WTC11 (cell line): ENCODE measurements around the gene LRRC3B. TPM values are rescaled to one million over a fixed set of nuclear protein-coding genes. Genes with fewer than 3 reads are reported as not detected.

Experiments
- ATAC-seq: fragments of 200-7000 bp; cut with Tn5 transposase; 2 replicates; pipeline ENCODE4 v1.10.0; 2021; ENCODE audit warnings: mild to moderate bottlenecking, moderate library complexity
- CTCF ChIA-PET: fragments of 300-600 bp; sonication (Branson Sonifier 250); formaldehyde crosslinking; loops from one replicate; lab custom pipeline; 2021; ENCODE audit warnings: antibody characterized with exemption; lab: Charles Lee
- POLR2A ChIA-PET: fragments of 350-600 bp; sonication (Branson Sonifier 250); formaldehyde crosslinking; loops from one replicate; lab custom pipeline; 2021; ENCODE audit warnings: antibody characterized with exemption; lab: Charles Lee
- DNase-seq: peaks from one replicate; pipeline ENCODE4 v3.0.0; 2021; ENCODE audit warnings: low spot score
- H3K27ac Mint-ChIP-seq: 2 replicates; pipeline ENCODE4 v1.8.0; 2021; ENCODE audit warnings: mixed read lengths
- H3K27me3 Mint-ChIP-seq: 2 replicates; pipeline ENCODE4 v1.8.0; 2021; ENCODE audit warnings: low read depth, mild to moderate bottlenecking, moderate library complexity, mixed read lengths
- H3K36me3 Mint-ChIP-seq: 2 replicates; pipeline ENCODE4 v1.8.0; 2021; ENCODE audit warnings: mixed read lengths
- H3K4me1 Mint-ChIP-seq: 2 replicates; pipeline ENCODE4 v1.8.0; 2022; ENCODE audit warnings: mixed read lengths
- H3K4me3 Mint-ChIP-seq: 2 replicates; pipeline ENCODE4 v1.8.0; 2021; ENCODE audit warnings: mild to moderate bottlenecking, moderate library complexity, mixed read lengths
- H3K9me3 Mint-ChIP-seq: 2 replicates; pipeline ENCODE4 v1.8.0; 2021; ENCODE audit warnings: mixed read lengths
- ATF1 ChIP-seq: sonication (generic); formaldehyde crosslinking; IDR thresholded peaks from 2 replicates; pipeline ENCODE4 v1.8.1; 2023; ENCODE audit warnings: mild to moderate bottlenecking, moderate library complexity, missing genetic modification reagents
- ATF2 ChIP-seq: sonication (generic); formaldehyde crosslinking; IDR thresholded peaks from 2 replicates; pipeline ENCODE4 v1.8.1; 2022; ENCODE audit warnings: low read depth, missing genetic modification reagents, borderline replicate concordance
- CDX4 ChIP-seq: fragments of 250-450 bp; sonication (Bioruptor Pico); IDR thresholded peaks from 2 replicates; pipeline ENCODE4 v1.9.0; 2021; ENCODE audit warnings: moderate library complexity, mild to moderate bottlenecking, inconsistent platforms, borderline replicate concordance
- CREB1 ChIP-seq: sonication (generic); formaldehyde crosslinking; IDR thresholded peaks from 2 replicates; pipeline ENCODE4 v1.8.0; 2023; ENCODE audit warnings: mild to moderate bottlenecking, missing genetic modification reagents
- EMX1 ChIP-seq: fragments of 250-450 bp; sonication (Bioruptor Pico); IDR thresholded peaks from 2 replicates; pipeline ENCODE4 v1.8.0; 2021; ENCODE audit warnings: mild to moderate bottlenecking
- ESRRA ChIP-seq: sonication (generic); formaldehyde crosslinking; IDR thresholded peaks from 2 replicates; pipeline ENCODE4 v1.8.1; 2022; ENCODE audit warnings: mild to moderate bottlenecking, missing genetic modification reagents, borderline replicate concordance
- ETV6 ChIP-seq: sonication (generic); formaldehyde crosslinking; IDR thresholded peaks from 2 replicates; pipeline ENCODE4 v1.8.1; 2022; ENCODE audit warnings: mild to moderate bottlenecking, missing genetic modification reagents
- FOXK1 ChIP-seq: sonication (generic); formaldehyde crosslinking; IDR thresholded peaks from 2 replicates; pipeline ENCODE4 v1.8.0; 2022; ENCODE audit warnings: mild to moderate bottlenecking, moderate library complexity, missing genetic modification reagents
- FOXP1 ChIP-seq: sonication (generic); formaldehyde crosslinking; IDR thresholded peaks from 2 replicates; pipeline ENCODE4 v1.8.0; 2022; ENCODE audit warnings: missing genetic modification reagents, mild to moderate bottlenecking, moderate library complexity, borderline replicate concordance
- FOXP4 ChIP-seq: sonication (generic); formaldehyde crosslinking; IDR thresholded peaks from 2 replicates; pipeline ENCODE4 v1.8.0; 2022; ENCODE audit warnings: mild to moderate bottlenecking, missing genetic modification reagents
- GTF2I ChIP-seq: fragments of 250-450 bp; sonication (Bioruptor Pico); conservative IDR thresholded peaks from 2 replicates; pipeline ENCODE4 v1.4.0; 2021; ENCODE audit warnings: mild to moderate bottlenecking
- IRF2 ChIP-seq: sonication (generic); formaldehyde crosslinking; IDR thresholded peaks from 2 replicates; pipeline ENCODE4 v1.8.0; 2022; ENCODE audit warnings: low read depth, missing genetic modification reagents, borderline replicate concordance
- JAZF1 ChIP-seq: fragments of 250-450 bp; sonication (Bioruptor Pico); IDR thresholded peaks from 2 replicates; pipeline ENCODE4 v1.9.0; 2021; ENCODE audit warnings: moderate library complexity, mild to moderate bottlenecking, inconsistent platforms
- MAX ChIP-seq: sonication (generic); formaldehyde crosslinking; IDR thresholded peaks from 2 replicates; pipeline ENCODE4 v1.8.0; 2022; ENCODE audit warnings: mild to moderate bottlenecking, missing genetic modification reagents
- NFATC4 ChIP-seq: fragments of 250-450 bp; sonication (Bioruptor Pico); IDR thresholded peaks from 2 replicates; pipeline ENCODE4 v1.9.0; 2021; ENCODE audit warnings: mild to moderate bottlenecking
- NR2C2 ChIP-seq: sonication (generic); formaldehyde crosslinking; IDR thresholded peaks from 2 replicates; pipeline ENCODE4 v1.8.0; 2022; ENCODE audit warnings: mild to moderate bottlenecking, missing genetic modification reagents
- OVOL2 ChIP-seq: fragments of 250-450 bp; sonication (Bioruptor Pico); IDR thresholded peaks from 2 replicates; pipeline ENCODE4 v1.9.0; 2021; ENCODE audit warnings: mild to moderate bottlenecking, borderline replicate concordance
- PRRX2 ChIP-seq: fragments of 250-450 bp; sonication (Bioruptor Pico); IDR thresholded peaks from 2 replicates; pipeline ENCODE4 v1.8.0; 2021; ENCODE audit warnings: mild to moderate bottlenecking
- TEAD1 ChIP-seq: sonication (generic); formaldehyde crosslinking; IDR thresholded peaks from 2 replicates; pipeline ENCODE4 v1.8.0; 2022; ENCODE audit warnings: mild to moderate bottlenecking, missing genetic modification reagents
- ZBTB21 ChIP-seq: sonication (generic); formaldehyde crosslinking; IDR thresholded peaks from 2 replicates; pipeline ENCODE4 v1.8.1; 2023; ENCODE audit warnings: mild to moderate bottlenecking, missing genetic modification reagents, borderline replicate concordance
- ZNF138 ChIP-seq: sonication (generic); formaldehyde crosslinking; conservative IDR thresholded peaks from 2 replicates; pipeline ENCODE4 v1.8.1; 2022; ENCODE audit warnings: mild to moderate bottlenecking, moderate library complexity, missing genetic modification reagents
- ZNF317 ChIP-seq: sonication (generic); formaldehyde crosslinking; IDR thresholded peaks from 2 replicates; pipeline ENCODE4 v1.8.1; 2023; ENCODE audit warnings: low read depth, mild to moderate bottlenecking, moderate library complexity, missing genetic modification reagents, borderline replicate concordance
- ZNF416 ChIP-seq: fragments of 250-450 bp; sonication (Bioruptor Pico); IDR thresholded peaks from 2 replicates; pipeline ENCODE4 v1.9.0; 2021; ENCODE audit warnings: mild to moderate bottlenecking, inconsistent platforms
- total RNA-seq: library from RNA; stranded (reverse); gene quantifications from 3 replicates; pipeline ENCODE4 v1.2.3, GENCODE V29; 2021
- TF ChIP-seq, protein P1 (sequence below): fragments of 250-450 bp; sonication (Bioruptor Pico); IDR thresholded peaks from 2 replicates; pipeline ENCODE4 v1.9.0; 2021; ENCODE audit warnings: mild to moderate bottlenecking
- TF ChIP-seq, protein P2 (sequence below): sonication (generic); formaldehyde crosslinking; IDR thresholded peaks from 2 replicates; pipeline ENCODE4 v1.8.1; 2023; ENCODE audit warnings: mild to moderate bottlenecking, missing genetic modification reagents
- TF ChIP-seq, protein P3 (sequence below): sonication (generic); formaldehyde crosslinking; IDR thresholded peaks from 2 replicates; pipeline ENCODE4 v1.8.1; 2022; ENCODE audit warnings: missing genetic modification reagents, borderline replicate concordance

Gene LRRC3B
- total RNA-seq, 1 experiment from 2014 or later = 5.3 TPM

DNA sequence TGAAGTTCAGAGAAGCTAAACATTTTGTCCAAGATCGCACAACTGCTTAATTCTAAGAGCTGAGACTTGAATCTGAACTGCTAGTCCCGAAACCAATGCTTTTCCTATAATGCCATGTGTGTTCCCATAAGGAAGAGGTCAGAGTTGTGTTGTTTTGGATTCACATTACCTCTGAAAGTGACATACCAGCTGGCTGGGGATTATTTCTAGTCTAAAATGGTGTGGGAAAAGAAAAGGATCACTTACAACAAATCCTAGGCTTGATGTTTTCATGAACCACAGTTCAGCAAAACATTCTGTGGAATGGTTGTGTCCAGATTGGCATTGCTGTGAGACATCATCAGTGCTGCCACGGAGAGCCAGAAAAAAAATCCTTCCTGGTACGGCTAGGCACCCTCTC lies 35.0 kb upstream of the LRRC3B start:
- ATAC-seq (no peak), DNase-seq (no peak)
- Mint-ChIP-seq H3K27me3 (no peaks in the 10 kb centered on the region), H3K4me3 (no peak overlapping the region), H3K36me3 (no peaks in the 10 kb centered on the region), H3K9me3 (no peaks in the 10 kb centered on the region), H3K4me1 (peaks cover 10% of the 10 kb centered on the region), H3K27ac (no peak overlapping the region)
- ChIA-PET CTCF (interaction anchor here (0.5 kb wide), 1 partner anchor 33 kb away, joined by 5 read pairs; no protein-coding TSS in a partner anchor), POLR2A (no interaction called here)
- TF ChIP-seq NFATC4 (CRISPR knock-in tag) (no peak), ATF1 (CRISPR knock-in tag) (no peak), EMX1 (CRISPR knock-in tag) (no peak), ESRRA (CRISPR knock-in tag) (no peak), MAX (CRISPR knock-in tag) (no peak), ZBTB21 (CRISPR knock-in tag) (no peak), ZNF138 (CRISPR knock-in tag) (no peak), ATF2 (CRISPR knock-in tag) (no peak)
- TF ChIP-seq, protein P1, sequence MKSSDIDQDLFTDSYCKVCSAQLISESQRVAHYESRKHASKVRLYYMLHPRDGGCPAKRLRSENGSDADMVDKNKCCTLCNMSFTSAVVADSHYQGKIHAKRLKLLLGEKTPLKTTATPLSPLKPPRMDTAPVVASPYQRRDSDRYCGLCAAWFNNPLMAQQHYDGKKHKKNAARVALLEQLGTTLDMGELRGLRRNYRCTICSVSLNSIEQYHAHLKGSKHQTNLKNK (CRISPR knock-in tag) = no peak
- TF ChIP-seq, protein P2, sequence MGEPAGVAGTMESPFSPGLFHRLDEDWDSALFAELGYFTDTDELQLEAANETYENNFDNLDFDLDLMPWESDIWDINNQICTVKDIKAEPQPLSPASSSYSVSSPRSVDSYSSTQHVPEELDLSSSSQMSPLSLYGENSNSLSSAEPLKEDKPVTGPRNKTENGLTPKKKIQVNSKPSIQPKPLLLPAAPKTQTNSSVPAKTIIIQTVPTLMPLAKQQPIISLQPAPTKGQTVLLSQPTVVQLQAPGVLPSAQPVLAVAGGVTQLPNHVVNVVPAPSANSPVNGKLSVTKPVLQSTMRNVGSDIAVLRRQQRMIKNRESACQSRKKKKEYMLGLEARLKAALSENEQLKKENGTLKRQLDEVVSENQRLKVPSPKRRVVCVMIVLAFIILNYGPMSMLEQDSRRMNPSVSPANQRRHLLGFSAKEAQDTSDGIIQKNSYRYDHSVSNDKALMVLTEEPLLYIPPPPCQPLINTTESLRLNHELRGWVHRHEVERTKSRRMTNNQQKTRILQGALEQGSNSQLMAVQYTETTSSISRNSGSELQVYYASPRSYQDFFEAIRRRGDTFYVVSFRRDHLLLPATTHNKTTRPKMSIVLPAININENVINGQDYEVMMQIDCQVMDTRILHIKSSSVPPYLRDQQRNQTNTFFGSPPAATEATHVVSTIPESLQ (CRISPR knock-in tag) = no peak

GRCh38 chr3:26588931-26589330 lies 33.6 kb upstream of the LRRC3B start:
- POLR2A ChIA-PET = no interaction called here
- H3K27me3 Mint-ChIP-seq = no peaks in the 10 kb centered on the region
- H3K36me3 Mint-ChIP-seq = no peaks in the 10 kb centered on the region
- ATAC-seq (no peak), DNase-seq (no peak)
- peaks cover 4% of the 10 kb centered on the region for H3K4me1 Mint-ChIP-seq
- H3K27ac Mint-ChIP-seq = no peak overlapping the region
- no peaks in the 10 kb centered on the region for H3K9me3 Mint-ChIP-seq
- no peak overlapping the region for H3K4me3 Mint-ChIP-seq
- no peak for TF ChIP-seq FOXP4
- TF ChIP-seq MAX (CRISPR knock-in tag) = no peak
- no peak for TF ChIP-seq NR2C2 (CRISPR knock-in tag)
- no peak for TF ChIP-seq CDX4 (CRISPR knock-in tag)
- TF ChIP-seq CREB1 (CRISPR knock-in tag) = no peak
- TF ChIP-seq PRRX2 = no peak
- TF ChIP-seq ETV6 (CRISPR knock-in tag) = no peak
- TF ChIP-seq FOXK1 = no peak
- no peak for TF ChIP-seq ZNF317
- TF ChIP-seq, protein P3, sequence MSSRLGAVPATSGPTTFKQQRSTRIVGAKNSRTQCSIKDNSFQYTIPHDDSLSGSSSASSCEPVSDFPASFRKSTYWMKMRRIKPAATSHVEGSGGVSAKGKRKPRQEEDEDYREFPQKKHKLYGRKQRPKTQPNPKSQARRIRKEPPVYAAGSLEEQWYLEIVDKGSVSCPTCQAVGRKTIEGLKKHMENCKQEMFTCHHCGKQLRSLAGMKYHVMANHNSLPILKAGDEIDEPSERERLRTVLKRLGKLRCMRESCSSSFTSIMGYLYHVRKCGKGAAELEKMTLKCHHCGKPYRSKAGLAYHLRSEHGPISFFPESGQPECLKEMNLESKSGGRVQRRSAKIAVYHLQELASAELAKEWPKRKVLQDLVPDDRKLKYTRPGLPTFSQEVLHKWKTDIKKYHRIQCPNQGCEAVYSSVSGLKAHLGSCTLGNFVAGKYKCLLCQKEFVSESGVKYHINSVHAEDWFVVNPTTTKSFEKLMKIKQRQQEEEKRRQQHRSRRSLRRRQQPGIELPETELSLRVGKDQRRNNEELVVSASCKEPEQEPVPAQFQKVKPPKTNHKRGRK = no peak
- no peak for TF ChIP-seq ZNF416
- TF ChIP-seq GTF2I (CRISPR knock-in tag) = no peak
- no peak for TF ChIP-seq JAZF1 (CRISPR knock-in tag)
- no peak for TF ChIP-seq FOXP1 (CRISPR knock-in tag)
- TF ChIP-seq OVOL2 = no peak
- TF ChIP-seq TEAD1 = no peak
- TF ChIP-seq IRF2 (CRISPR knock-in tag) = no peak
- TF ChIP-seq, all 79 proteins: peak for 0
- CTCF ChIA-PET = no interaction called here
